ENCODE measurements around the gene SLC16A11. TPM values are rescaled to one million over a fixed set of nuclear protein-coding genes. Genes with fewer than 3 reads are reported as not detected.

SLC16A11 gene
- total RNA-seq, 4 donors from 2014 or later, result 5.4 to 43.9 (median 18.8) TPM

DNA sequence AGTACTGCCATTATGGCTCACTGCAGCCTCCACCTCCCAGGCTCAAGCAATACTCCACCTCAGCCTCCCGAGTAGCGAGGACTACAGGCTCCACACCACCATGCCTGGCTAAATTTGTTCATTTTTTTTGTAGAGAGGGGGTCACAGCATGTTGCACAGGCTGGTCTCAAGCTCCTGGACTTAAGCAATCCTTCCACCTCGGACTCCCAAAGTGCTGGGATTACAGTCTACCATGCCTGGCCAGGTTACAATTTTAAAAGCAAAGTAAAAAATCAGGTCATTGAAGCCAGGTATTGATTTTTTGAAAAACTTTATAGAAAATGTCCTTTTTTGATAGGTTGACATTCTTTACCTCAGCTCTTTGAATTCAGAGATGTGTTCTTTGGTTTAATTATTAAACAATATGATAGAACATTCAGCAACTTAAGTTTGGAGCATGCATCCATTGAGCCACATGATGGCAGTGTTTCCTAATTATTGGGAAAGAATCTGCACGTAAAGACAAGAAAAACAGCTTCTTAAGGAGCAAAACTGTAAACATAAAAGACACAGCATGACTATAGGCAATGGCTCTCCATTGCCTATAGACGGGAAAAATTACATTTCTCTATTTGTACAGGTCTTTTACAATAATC lies 1.7 kb upstream of the SLC16A11 start:
- H3K4me1 ChIP-seq, result peaks cover 22 to 42% of the 10 kb centered on the region in 2 donors
- intact Hi-C loops (cut with DNase I), result no loop called here
- WGBS, 2 donors, result 32 to 41% methylated on average over 4 to 5 of the region's 5 CpGs
- H3K9me3 ChIP-seq, result no peaks in the 10 kb centered on the region
- TF ChIP-seq CTCF (IDR thresholded peaks at IDR 0.05) (peak; percentile 25 to 95 (median 76)), POLR2A (IDR thresholded peaks at IDR 0.05) (no peak)
- H3K36me3 ChIP-seq, result no peaks in the 10 kb centered on the region
- no peak overlapping the region for H3K4me3 ChIP-seq (replicated peaks in 1 of 3)
- no peaks in the 10 kb centered on the region for H3K27me3 ChIP-seq
- DNase-seq, result peak in 1 of 2 donors; percentile 29
- H3K27ac ChIP-seq, result peak overlapping the region; percentile 76 to 96 (median 90)

DNA sequence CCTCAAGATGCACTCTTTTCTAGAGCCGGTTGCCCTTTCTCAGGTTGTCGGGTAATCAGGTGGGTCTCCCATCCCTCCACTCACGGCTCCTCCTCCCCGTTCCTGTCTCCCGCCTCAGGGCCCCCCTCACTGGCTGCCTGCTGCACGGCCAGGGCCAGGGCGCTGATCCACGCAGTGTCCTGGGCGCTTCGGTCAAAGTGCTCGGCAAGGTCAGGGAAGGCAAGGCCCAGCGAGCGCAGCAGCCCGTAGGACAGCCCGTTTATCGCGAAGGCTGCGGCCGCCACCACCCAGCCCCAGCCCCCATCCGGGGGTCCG lies 753 bp downstream of the SLC16A11 start:
- Histone ChIP-seq H3K9me3 (no peaks in the 10 kb centered on the region), H3K27ac (peak overlapping the region; percentile 77 to 87 (median 80)), H3K36me3 (no peaks in the 10 kb centered on the region), H3K4me3 (replicated peaks in 1 of 3) (peak overlapping the region in 2 of 3 donors; percentile 29 to 36), H3K4me1 (peaks cover 36 to 63% of the 10 kb centered on the region in 2 donors), H3K27me3 (no peaks in the 10 kb centered on the region)
- DNase-seq, result peak in 1 of 2 donors; percentile 44
- intact Hi-C loops (cut with DNase I), result loop anchor here (5.0 kb wide), 1 partner anchor 254 kb away; no protein-coding TSS in a partner anchor
- WGBS, 2 donors, result 7 to 14% methylated on average over 10 to 13 of the region's 21 CpGs
- TF ChIP-seq CTCF (IDR thresholded peaks at IDR 0.05) (no peak), POLR2A (IDR thresholded peaks at IDR 0.05) (no peak)

DNA sequence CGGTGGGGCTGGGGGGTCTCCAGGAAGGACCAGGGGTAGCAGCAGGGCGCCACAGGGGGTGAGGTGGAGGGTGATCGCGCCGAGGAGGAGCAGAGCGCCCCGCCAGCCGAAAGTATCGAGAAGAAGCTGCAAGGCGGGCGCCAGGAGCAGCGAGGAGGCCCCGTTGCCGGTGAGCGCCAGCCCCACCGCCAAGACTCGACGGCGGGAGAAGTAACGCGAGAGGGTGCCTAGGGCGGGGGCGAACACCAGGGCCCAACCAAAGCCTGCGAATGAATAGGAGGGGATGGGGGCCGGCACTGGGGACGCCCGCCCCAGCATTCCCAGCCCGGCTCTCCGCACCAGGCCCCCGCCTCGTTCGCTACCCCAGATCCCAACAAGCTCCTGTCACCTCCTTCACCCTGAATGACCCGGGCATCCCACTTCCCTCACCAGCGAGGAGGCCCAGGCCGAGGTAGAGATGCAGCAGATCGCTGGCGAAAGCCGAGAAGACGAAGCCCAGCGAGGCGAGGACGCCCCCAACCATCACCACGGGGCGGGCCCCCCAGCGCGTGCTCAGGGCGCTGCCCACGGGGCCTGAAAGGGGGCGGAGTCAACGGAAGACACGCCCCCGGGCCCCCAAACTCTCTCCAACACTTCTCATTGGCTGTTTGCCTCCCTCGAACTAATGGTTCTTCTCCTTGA lies 1.3 kb downstream of the SLC16A11 start:
- Histone ChIP-seq H3K4me3 (replicated peaks in 1 of 3) (peak overlapping the region in 1 of 3 donors; percentile 29), H3K27me3 (no peaks in the 10 kb centered on the region)

GRCh38 chr17:7041607-7042500 lies 2.0 kb downstream of the SLC16A11 start:
- intact Hi-C loops (cut with DNase I), result loop anchor here (5.0 kb wide), 1 partner anchor 255 kb away; no protein-coding TSS in a partner anchor
- TF ChIP-seq POLR2A (IDR thresholded peaks at IDR 0.05), result no peak
- no peak for TF ChIP-seq CTCF (IDR thresholded peaks at IDR 0.05)
- peak overlapping the region in 1 of 3 donors; percentile 29 for H3K4me3 ChIP-seq (replicated peaks in 1 of 3)
- peak; percentile 32 to 34 for DNase-seq
- no peaks in the 10 kb centered on the region for H3K9me3 ChIP-seq
- H3K36me3 ChIP-seq, result no peaks in the 10 kb centered on the region
- 34 to 81% methylated on average over 11 to 27 of the region's 43 CpGs for WGBS, 2 donors
- H3K27ac ChIP-seq, result peak overlapping the region; percentile 49 to 87 (median 80)
- peaks cover 38 to 74% of the 10 kb centered on the region in 2 donors for H3K4me1 ChIP-seq
- no peaks in the 10 kb centered on the region for H3K27me3 ChIP-seq

More for the DNA sequence above, 1.3 kb downstream of the SLC16A11 start:
- Histone ChIP-seq H3K27ac (peak overlapping the region; percentile 77 to 87 (median 80)), H3K4me1 (peaks cover 38 to 68% of the 10 kb centered on the region in 2 donors), H3K36me3 (no peaks in the 10 kb centered on the region), H3K9me3 (no peaks in the 10 kb centered on the region)
- no peak for TF ChIP-seq POLR2A (IDR thresholded peaks at IDR 0.05)
- no peak for TF ChIP-seq CTCF (IDR thresholded peaks at IDR 0.05)
- DNase-seq, result peak; percentile 36 to 40
- WGBS, 2 donors, result 23% methylated on average over 36 to 39 of the region's 53 CpGs
- intact Hi-C loops (cut with DNase I), result loop anchor here (5.0 kb wide), 1 partner anchor 255 kb away; no protein-coding TSS in a partner anchor
